HepG2 (cell line): ENCODE data around the gene DHX16. TPM values are rescaled to one million over a fixed set of nuclear protein-coding genes. Genes with fewer than 3 reads are reported as not detected.

ENCODE experiments used
- CEBPB ChIP-seq: IDR thresholded peaks from 2 replicates; pipeline ENCODE4 v1.6.1; 2011; ENCODE audit warnings: low read depth, low read length, improper control_type of control experiment, borderline replicate concordance
- KAT8 ChIP-seq: IDR thresholded peaks from 2 replicates; pipeline ENCODE4 v1.6.1; 2016; ENCODE audit warnings: missing genetic modification reagents, missing compliant biosample characterization
- KLF12 ChIP-seq: sonication (generic); formaldehyde crosslinking; IDR thresholded peaks from 2 replicates; pipeline ENCODE4 v1.4.0; 2020; ENCODE audit warnings: missing genetic modification reagents, borderline replicate concordance
- NAIF1 ChIP-seq: sonication (generic); formaldehyde crosslinking; IDR thresholded peaks from 2 replicates; pipeline ENCODE4 v1.5.0; 2020; ENCODE audit warnings: mild to moderate bottlenecking, missing genetic modification reagents, borderline replicate concordance
- NFIB ChIP-seq: sonication (generic); formaldehyde crosslinking; IDR thresholded peaks from 2 replicates; pipeline ENCODE4 v1.9.0; 2021; ENCODE audit warnings: missing genetic modification reagents, mild to moderate bottlenecking, borderline replicate concordance
- NFYC ChIP-seq: IDR thresholded peaks from 2 replicates; pipeline ENCODE4 v1.6.1; 2016; ENCODE audit warnings: missing genetic modification reagents, missing compliant biosample characterization
- PHF8 ChIP-seq: sonication (generic); formaldehyde crosslinking; IDR thresholded peaks from 2 replicates; pipeline ENCODE4 v1.5.0; 2020; ENCODE audit warnings: missing genetic modification reagents
- POGZ ChIP-seq: sonication (generic); formaldehyde crosslinking; IDR thresholded peaks from 2 replicates; pipeline ENCODE4 v1.4.0; 2020; ENCODE audit warnings: mild to moderate bottlenecking, missing genetic modification reagents
- RXRB ChIP-seq: IDR thresholded peaks from 2 replicates; pipeline ENCODE4 v1.6.1; 2016; ENCODE audit warnings: borderline replicate concordance, missing genetic modification reagents, missing compliant biosample characterization
- TAF1 ChIP-seq: sonication (generic); formaldehyde crosslinking; IDR thresholded peaks from 2 replicates; pipeline ENCODE4 v1.4.0; 2020; ENCODE audit warnings: missing genetic modification reagents
- ZNF136 ChIP-seq: sonication (generic); formaldehyde crosslinking; IDR thresholded peaks from 2 replicates; pipeline ENCODE4 v1.8.1; 2022; ENCODE audit warnings: low read depth, mild to moderate bottlenecking, moderate library complexity, missing genetic modification reagents
- ZNF232 ChIP-seq: sonication (generic); formaldehyde crosslinking; IDR thresholded peaks from 2 replicates; pipeline ENCODE4 v1.4.0; 2020; ENCODE audit warnings: missing genetic modification reagents, borderline replicate concordance
- ZNF616 ChIP-seq: sonication (generic); formaldehyde crosslinking; IDR thresholded peaks from 2 replicates; pipeline ENCODE4 v1.5.0; 2020; ENCODE audit warnings: low read depth, mild to moderate bottlenecking, missing genetic modification reagents
- polyA plus RNA-seq, 8 experiments: library from polyadenylated mRNA; depleted of rRNA in 3 of 8; stranded (reverse) in 7 of 8; unstranded in 1 of 8; fragments of >200 nt; fragmentation: Illumina TruSeq in 4 of 8; extraction: Trizol in 4 of 8; gene quantifications; 2 replicates each; pipeline versions ENCODE4 v1.2.1 to v1.2.3, GENCODE V29; 2011 to 2016; ENCODE audit warnings: low read depth in 4 of 8, missing spikeins in 1 of 8, mixed read lengths in 1 of 8; ENCODE audit not compliant: insufficient read depth in 1 of 8
- total RNA-seq, 5 experiments: library from RNA; depleted of rRNA; stranded (reverse); fragments of >200 nt; fragmentation: Illumina TruSeq; extraction: Trizol; gene quantifications; 2 replicates each; pipeline ENCODE4 v1.2.3, GENCODE V29; 2016; ENCODE audit warnings: low read depth in 1 of 5
- TF ChIP-seq, protein P1 (sequence below): sonication (generic); formaldehyde crosslinking; IDR thresholded peaks from 2 replicates; pipeline ENCODE4 v1.8.1; 2022; ENCODE audit warnings: mild to moderate bottlenecking, missing genetic modification reagents
- TF ChIP-seq, protein P2 (sequence below): sonication (generic); formaldehyde crosslinking; IDR thresholded peaks from 2 replicates; pipeline ENCODE4 v1.5.0; 2020; ENCODE audit warnings: missing genetic modification reagents
- TF ChIP-seq, protein P3 (sequence below): sonication (generic); formaldehyde crosslinking; IDR thresholded peaks from 2 replicates; pipeline ENCODE4 v1.9.0; 2021; ENCODE audit warnings: mild to moderate bottlenecking, missing genetic modification reagents
- TF ChIP-seq, protein P4 (sequence below): sonication (generic); formaldehyde crosslinking; IDR thresholded peaks from 2 replicates; pipeline ENCODE4 v1.5.1; 2020; ENCODE audit warnings: missing genetic modification reagents, mild to moderate bottlenecking, borderline replicate concordance

Gene DHX16
- total and polyA plus RNA-seq, 2 of the 13 experiments (the other 11 are each of a cell fraction or from before 2014, with no cell fraction given) = 57.0 to 58.5 TPM

DNA sequence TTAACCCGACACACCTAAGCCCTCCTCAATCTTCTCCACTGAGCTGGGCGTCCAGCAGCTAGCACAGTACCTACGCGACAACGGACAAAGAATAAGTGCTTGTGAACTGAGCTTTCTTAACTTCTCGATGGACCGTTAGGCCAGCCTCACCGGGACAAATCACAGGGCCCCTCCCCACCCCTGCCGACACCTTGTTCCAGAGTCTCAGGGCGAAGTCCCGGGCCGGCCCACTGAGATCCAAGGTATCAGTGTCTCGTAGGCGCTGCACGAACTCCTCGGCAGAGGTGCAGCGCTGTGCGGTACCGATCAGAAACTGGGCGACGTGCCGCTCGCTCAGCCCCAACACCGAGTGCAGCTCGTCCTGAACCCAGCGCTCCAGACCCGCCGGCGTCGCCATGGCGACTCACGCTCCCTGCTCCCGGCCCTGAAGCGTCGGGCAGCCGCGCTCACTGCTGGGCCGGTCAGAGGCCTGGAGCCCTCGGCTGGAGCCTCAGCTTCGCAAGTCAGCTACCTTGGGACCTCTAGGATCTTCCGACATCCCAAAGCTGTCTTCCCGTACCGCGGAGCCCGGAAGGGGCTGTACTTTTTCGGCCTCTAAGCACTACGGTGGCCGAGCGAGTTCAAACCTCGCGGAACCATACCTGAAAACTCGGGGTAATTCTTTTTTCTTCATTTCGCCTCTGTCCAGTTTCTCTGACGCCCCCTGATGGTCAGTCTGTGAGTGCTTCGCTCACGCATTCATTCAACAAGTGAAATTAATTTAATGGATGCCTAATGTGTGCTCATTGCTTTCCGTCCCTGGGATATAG lies at the start of gene DHX16 (continued):
- peak; percentile 97 for TF ChIP-seq ZNF136
- TF ChIP-seq, protein P1, sequence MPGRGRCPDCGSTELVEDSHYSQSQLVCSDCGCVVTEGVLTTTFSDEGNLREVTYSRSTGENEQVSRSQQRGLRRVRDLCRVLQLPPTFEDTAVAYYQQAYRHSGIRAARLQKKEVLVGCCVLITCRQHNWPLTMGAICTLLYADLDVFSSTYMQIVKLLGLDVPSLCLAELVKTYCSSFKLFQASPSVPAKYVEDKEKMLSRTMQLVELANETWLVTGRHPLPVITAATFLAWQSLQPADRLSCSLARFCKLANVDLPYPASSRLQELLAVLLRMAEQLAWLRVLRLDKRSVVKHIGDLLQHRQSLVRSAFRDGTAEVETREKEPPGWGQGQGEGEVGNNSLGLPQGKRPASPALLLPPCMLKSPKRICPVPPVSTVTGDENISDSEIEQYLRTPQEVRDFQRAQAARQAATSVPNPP (CRISPR knock-in tag) = no peak; the same call in 1 of the 2 replicates
- TF ChIP-seq NAIF1 = peak; percentile 84; the same call in 1 of the 2 replicates
- 0 out of 2 replicates have a peak, but pooled peaks have one; percentile 77 for TF ChIP-seq ZNF616 (CRISPR knock-in tag)
- no peak for TF ChIP-seq CEBPB
- TF ChIP-seq, protein P2, sequence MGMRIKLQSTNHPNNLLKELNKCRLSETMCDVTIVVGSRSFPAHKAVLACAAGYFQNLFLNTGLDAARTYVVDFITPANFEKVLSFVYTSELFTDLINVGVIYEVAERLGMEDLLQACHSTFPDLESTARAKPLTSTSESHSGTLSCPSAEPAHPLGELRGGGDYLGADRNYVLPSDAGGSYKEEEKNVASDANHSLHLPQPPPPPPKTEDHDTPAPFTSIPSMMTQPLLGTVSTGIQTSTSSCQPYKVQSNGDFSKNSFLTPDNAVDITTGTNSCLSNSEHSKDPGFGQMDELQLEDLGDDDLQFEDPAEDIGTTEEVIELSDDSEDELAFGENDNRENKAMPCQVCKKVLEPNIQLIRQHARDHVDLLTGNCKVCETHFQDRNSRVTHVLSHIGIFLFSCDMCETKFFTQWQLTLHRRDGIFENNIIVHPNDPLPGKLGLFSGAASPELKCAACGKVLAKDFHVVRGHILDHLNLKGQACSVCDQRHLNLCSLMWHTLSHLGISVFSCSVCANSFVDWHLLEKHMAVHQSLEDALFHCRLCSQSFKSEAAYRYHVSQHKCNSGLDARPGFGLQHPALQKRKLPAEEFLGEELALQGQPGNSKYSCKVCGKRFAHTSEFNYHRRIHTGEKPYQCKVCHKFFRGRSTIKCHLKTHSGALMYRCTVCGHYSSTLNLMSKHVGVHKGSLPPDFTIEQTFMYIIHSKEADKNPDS (CRISPR knock-in tag) = no peak
- TF ChIP-seq TAF1 = peak; percentile 85
- peak; percentile 29; the same call in 1 of the 2 replicates for TF ChIP-seq ZNF232
- TF ChIP-seq, protein P3, sequence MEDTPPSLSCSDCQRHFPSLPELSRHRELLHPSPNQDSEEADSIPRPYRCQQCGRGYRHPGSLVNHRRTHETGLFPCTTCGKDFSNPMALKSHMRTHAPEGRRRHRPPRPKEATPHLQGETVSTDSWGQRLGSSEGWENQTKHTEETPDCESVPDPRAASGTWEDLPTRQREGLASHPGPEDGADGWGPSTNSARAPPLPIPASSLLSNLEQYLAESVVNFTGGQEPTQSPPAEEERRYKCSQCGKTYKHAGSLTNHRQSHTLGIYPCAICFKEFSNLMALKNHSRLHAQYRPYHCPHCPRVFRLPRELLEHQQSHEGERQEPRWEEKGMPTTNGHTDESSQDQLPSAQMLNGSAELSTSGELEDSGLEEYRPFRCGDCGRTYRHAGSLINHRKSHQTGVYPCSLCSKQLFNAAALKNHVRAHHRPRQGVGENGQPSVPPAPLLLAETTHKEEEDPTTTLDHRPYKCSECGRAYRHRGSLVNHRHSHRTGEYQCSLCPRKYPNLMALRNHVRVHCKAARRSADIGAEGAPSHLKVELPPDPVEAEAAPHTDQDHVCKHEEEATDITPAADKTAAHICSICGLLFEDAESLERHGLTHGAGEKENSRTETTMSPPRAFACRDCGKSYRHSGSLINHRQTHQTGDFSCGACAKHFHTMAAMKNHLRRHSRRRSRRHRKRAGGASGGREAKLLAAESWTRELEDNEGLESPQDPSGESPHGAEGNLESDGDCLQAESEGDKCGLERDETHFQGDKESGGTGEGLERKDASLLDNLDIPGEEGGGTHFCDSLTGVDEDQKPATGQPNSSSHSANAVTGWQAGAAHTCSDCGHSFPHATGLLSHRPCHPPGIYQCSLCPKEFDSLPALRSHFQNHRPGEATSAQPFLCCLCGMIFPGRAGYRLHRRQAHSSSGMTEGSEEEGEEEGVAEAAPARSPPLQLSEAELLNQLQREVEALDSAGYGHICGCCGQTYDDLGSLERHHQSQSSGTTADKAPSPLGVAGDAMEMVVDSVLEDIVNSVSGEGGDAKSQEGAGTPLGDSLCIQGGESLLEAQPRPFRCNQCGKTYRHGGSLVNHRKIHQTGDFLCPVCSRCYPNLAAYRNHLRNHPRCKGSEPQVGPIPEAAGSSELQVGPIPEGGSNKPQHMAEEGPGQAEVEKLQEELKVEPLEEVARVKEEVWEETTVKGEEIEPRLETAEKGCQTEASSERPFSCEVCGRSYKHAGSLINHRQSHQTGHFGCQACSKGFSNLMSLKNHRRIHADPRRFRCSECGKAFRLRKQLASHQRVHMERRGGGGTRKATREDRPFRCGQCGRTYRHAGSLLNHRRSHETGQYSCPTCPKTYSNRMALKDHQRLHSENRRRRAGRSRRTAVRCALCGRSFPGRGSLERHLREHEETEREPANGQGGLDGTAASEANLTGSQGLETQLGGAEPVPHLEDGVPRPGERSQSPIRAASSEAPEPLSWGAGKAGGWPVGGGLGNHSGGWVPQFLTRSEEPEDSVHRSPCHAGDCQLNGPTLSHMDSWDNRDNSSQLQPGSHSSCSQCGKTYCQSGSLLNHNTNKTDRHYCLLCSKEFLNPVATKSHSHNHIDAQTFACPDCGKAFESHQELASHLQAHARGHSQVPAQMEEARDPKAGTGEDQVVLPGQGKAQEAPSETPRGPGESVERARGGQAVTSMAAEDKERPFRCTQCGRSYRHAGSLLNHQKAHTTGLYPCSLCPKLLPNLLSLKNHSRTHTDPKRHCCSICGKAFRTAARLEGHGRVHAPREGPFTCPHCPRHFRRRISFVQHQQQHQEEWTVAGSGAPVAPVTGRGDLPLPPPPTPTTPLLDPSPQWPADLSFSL = no peak
- peak; percentile 59; the same call in 1 of the 2 replicates for TF ChIP-seq KLF12 (CRISPR knock-in tag)
- peak; percentile 23; the same call in 1 of the 2 replicates for TF ChIP-seq NFYC (CRISPR knock-in tag)
- TF ChIP-seq, protein P4, sequence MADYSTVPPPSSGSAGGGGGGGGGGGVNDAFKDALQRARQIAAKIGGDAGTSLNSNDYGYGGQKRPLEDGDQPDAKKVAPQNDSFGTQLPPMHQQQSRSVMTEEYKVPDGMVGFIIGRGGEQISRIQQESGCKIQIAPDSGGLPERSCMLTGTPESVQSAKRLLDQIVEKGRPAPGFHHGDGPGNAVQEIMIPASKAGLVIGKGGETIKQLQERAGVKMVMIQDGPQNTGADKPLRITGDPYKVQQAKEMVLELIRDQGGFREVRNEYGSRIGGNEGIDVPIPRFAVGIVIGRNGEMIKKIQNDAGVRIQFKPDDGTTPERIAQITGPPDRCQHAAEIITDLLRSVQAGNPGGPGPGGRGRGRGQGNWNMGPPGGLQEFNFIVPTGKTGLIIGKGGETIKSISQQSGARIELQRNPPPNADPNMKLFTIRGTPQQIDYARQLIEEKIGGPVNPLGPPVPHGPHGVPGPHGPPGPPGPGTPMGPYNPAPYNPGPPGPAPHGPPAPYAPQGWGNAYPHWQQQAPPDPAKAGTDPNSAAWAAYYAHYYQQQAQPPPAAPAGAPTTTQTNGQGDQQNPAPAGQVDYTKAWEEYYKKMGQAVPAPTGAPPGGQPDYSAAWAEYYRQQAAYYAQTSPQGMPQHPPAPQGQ = no peak
- TF ChIP-seq PHF8 (CRISPR knock-in tag) = peak; percentile 96
- TF ChIP-seq POGZ (CRISPR knock-in tag) = peak; percentile 50; the same call in 1 of the 2 replicates
- no peak; the same call in 1 of the 2 replicates for TF ChIP-seq NFIB (CRISPR knock-in tag)
- TF ChIP-seq KAT8 = peak; percentile 98
- peak; percentile 80; the same call in 1 of the 2 replicates for TF ChIP-seq RXRB
